AML-193 (cell line): ENCODE data around the gene RWDD4.

Experiments
- DNase-seq, 2 experiments: peaks; one replicate each; lab custom pipeline; 2025; lab: John Stamatoyannopoulos, UW

RWDD4 gene

DNA sequence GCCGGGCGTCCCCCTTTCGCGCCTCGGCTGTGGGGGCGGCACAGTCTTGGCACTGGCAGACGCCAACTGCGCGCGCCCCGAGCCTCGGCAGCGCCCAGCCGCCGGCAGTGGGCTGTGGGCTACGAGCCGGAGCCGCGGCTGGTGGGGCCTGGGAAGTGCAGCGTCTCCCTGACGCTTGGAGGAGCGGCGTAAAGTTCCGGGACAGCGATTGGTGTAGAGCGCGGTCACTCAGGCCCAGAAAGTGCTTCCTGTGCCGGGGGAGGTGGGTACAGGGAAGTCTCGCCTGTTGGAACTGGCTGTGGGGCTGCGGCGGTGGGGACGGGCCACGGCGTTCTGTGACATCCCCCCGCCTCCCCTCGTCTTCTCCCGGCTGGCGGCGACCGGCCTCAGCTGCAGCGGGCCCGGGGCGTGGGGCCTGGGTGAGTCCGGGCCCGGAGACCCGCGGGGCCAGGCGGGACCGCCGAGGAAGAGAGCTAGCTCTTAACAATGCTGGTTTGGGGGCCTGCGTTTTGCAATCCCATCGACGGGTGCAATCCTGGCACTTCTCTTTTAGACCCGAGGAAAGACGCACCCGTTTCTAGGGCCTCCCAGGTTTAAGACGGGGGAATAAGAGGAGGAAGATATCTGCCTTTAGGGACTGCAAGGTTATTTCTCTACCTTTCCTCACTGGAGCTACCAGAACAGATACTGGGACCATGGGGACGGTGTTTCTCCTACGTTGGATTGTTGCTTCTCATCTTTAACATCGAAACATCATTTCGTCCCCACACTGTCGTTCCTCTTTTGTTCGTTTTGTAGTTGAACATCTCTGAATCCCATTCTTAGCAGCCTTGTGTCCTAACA is at the start of gene RWDD4, which contains the start of gene TRAPPC11:
TSS of gene RWDD4 (minus strand) at position 157 of the 843 bp plus-strand sequence. CDS start 233 bp downstream, outside the sequence.
TSS of gene TRAPPC11 (plus strand) at position 265 of the 843 bp plus-strand sequence. CDS start 4,575 bp downstream, outside the sequence.
- peak; percentile 92 to 94 for DNase-seq

DNA sequence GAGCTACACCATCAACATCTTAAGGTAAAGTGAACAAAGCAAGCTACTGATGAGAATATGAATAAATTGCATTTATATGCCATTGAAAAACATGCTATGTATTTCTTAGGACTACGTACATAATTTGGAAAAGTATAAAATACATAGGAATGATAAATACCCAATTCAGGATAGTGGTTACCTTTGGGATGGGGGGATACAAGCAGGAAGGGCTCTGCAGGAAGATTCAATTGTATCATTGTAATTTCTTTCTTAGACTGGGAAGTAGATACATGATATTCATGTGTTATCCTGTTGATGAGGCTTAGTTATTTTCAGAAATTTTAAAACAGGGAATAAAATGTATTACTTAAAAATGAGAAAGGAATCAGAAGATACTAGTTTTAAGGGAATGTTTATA is 43.5 kb upstream of the RWDD4 start:
- no peak for DNase-seq

DNA sequence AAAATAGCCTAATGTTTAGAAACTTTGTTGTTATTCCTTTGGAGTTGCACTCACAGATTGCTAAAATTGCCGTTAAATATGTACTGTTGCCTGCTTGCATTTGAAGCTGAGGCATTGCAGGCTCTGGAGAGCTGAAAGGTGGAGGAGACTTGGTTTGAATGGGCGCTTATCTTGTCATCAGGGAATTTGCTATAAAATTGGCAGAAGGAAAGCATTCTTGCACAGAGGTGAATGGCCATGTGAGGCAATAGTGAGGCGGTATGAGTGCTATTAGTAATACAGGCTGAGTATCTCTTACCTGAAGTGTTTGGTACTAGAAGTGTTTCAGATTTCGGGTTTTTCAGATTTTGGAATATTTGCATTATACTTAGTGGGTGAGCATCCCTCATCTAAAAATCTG is 41.4 kb upstream of the RWDD4 start:
- DNase-seq: no peak

DNA sequence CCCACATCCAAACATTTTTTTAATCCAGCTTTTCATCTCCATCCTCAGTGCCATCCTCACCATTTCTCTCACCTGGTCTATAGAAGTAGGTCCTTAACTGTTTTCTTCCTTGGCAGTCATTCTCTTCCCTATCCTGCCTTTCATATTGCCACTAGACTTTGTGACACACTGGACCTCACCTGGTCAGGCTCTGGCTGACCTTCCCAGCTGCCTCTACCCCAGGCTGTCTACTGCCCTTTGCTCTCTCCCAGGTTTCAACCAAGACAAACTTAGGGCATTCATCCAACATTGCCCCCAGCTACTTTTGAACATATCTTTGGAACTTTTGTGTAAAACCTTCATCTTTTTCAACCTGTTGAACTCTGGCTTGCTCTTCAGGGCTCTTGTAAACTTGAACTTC is 39.9 kb upstream of the RWDD4 start:
- no peak for DNase-seq

DNA sequence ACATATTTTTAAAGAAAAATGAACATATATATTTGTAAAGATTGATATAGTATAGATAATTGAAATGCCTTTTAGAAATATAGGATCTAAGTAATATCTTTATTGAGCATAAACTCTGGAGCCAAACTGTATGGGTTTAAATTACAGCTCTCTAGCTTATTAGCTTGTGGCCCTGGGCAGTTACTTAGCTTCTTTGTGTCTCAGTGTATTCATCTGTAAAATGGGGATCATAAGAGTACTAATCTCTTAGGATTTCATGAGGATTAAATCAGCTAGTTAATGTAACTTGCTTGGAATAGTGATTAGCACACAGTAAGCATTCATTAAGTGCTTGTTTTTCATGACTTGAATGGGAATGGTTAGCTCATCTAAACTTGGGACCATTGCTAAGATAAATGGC is 32.9 kb upstream of the RWDD4 start:
- no peak for DNase-seq

DNA sequence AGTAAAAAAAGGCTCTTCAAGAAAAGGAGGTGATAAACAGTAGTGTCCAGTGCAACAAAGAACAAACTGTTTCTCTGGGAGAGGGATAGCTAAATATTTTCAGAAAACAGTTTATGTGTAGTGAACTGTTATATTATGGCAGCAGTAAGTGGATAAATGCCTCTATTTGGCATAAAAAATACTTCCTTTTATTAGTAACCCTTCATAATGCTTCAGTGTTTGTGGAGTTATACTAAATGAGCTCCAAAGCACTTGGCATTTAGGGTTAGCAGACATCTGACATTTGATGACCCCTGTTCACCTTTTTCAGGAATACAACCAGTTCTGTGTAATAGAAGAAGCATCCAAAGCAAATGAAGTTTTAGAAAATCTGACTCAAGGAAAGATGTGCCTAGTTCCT is 32.0 kb upstream of the RWDD4 start:
- no peak for DNase-seq

DNA sequence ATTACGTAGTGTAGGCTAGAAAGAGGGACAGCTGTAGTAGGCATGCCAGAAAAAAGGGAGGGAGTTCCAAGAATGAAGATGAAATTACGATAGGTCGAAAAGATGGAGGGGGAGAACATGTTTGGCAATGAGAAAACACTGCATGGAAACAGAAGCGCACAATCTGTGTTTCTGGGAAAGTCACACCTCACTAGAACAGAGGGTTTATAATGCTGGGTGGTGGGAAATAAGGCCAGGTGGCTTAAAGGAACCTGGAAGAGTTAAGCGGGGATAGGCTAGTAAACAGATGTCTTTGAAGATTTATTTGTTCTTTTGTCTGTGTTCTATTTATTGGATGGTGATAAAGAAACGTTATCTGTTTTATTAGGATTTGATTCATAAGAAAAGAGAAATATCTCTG is 29.2 kb upstream of the RWDD4 start:
- no peak for DNase-seq

DNA sequence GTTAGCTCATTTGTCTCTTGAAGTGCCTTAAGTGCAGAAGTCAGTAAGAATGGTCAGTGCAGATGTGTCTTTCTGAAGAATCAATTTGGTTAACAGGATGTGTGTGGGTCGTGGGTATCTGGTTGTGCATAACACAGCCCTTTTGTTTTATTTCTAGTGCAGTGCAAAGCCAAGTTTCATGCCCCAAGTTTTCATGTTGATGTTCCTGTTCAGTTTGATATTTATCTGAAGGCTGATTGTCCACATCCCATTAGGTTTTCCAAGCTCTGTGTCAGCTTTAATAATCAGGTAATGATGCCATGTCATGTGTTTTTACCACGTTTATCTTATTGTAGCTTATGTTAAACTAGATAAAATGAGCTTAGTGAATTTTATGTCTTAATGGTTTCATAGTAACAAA is 27.5 kb upstream of the RWDD4 start:
- no peak for DNase-seq

DNA sequence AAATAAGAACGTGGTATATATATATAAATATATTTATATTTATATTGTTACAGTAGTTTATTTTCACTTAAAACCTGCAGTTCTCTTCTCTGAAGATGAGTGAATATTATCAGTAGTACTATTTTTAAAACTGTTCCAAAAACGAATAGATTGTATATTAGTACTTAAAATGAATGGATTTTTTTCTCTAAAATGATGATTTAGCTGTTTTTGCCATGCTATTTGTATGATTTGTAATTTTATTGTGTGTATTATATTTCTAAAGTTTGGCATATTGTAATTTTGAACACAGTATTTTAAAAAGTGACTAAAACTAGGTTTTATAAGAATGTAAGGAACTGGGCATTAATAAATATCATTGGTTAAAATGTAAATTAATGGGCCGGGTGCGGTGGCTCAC is 22.1 kb upstream of the RWDD4 start:
- no peak for DNase-seq

DNA sequence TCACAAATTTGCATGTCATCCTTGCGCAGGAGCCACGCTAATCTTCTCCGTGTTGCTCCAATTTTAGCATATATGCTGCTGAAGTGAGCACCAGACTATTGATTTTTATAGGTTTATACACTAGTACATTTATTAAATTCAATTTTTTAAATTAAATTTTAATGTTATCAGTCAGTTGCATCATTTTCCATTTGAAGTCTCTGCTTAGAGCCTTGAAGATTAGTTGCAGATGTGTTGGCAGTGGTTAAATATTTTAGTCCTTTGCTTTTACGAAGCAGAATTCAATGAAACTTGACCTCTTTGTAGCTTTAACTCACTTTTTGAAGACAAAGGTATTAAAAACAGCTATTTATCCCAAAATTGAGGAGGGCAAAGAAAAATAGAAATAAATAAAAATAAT is 16.6 kb upstream of the RWDD4 start:
- no peak for DNase-seq

DNA sequence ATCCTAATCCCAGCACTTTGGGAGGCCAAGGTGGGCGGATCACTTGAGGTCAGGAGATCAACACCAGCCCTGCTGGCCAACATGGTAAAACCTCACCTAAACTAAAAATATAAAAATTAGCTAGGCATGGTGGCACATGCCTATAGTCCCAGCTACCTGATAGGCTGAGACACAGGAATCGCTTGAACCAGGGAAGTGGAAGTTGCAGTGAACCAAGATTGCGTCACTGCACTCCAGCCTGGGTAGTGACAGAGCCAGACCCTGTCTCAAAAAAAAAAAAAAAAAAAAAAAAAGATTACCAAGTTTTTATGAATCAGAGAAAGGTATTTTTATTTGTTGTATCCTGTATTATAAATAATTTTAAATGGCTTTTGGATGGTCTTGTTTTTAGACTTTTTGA is 15.2 kb upstream of the RWDD4 start:
- peak; percentile 17 to 42 for DNase-seq

DNA sequence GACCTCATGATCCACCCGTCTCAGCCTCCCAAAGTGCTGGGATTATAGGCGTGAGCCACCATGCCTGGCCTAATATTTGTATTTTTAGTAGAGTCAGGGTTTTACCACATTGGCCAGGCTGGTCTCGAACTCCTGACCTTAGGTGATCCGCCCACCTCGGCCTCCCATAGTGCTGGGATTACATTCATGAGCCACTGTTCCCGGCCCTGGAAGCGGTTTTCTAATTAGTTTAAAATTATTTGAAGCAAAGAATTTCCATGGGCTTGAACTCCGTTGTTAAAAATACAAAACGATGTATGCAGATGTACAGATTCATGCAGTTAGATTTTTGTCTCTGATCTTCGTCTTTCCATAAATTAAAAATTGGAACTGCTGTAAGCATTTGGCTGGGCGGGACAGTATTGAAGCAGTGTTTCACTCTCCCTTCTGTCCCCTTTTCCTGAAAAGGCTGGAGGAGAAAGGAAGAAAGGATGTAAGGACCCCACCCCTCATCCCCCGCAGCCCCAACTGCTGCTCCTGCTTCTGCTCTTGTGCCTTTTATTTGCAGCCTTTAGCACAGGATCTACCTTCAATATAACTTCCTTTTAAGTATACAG is 12.1 kb upstream of the RWDD4 start:
- DNase-seq: no peak

DNA sequence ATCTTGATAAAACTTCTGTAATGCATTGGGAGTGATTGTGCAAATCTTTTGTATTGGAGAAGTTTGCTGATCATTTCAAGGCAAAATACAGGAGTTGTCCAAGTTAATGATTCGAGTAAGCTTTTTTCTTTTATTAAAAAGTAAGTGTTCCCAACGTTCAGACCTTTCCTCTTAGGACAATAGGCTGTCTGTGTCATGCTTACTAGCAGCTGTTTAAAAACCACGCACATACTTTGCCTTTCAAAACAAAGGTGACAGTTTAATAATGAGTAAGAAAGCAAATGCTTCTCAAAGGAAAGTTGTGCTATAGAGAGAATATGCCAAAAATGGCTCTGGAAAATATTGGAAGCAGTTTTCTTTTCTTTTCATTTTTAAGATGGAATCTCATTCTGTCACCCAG is 11.3 kb upstream of the RWDD4 start:
- DNase-seq: no peak

DNA sequence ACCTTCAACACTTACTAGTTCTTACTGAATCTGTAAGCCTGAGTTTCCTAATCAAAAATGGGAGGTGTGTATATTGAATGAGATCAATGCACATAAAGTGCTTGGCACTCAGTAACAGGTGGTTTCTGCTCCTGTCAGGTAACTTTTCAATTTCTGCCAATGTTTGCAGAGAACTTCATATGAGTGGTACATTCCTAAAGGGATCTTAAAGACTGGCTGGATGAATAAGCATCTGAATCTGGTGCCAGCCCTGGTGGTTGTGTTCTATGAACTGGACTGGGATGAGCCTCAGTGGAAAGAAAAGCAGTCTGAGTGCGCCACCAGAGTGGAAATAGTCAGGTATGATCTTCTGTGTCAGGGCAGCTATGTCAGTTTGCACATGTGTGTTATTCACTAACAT is 7.1 kb upstream of the RWDD4 start:
- no peak for DNase-seq

DNA sequence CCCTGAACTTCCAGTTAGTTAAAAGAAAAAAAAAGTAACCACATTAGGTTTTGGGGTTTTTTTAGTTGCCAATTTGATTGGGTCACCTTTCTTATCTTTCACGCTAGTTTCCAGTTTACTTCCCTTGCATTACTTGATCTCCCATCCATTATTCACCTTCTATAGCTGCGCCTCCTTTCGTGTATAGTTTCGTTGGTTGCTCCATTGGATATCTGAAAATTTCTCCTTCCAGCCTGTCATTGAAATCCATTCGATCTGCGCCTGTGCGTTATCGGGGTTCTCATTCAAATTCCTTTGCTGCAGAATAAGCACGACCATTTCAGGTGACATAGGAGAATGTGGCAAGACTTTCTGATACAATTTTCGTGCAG is 872 bp upstream of the RWDD4 start:
- DNase-seq: no peak

DNA sequence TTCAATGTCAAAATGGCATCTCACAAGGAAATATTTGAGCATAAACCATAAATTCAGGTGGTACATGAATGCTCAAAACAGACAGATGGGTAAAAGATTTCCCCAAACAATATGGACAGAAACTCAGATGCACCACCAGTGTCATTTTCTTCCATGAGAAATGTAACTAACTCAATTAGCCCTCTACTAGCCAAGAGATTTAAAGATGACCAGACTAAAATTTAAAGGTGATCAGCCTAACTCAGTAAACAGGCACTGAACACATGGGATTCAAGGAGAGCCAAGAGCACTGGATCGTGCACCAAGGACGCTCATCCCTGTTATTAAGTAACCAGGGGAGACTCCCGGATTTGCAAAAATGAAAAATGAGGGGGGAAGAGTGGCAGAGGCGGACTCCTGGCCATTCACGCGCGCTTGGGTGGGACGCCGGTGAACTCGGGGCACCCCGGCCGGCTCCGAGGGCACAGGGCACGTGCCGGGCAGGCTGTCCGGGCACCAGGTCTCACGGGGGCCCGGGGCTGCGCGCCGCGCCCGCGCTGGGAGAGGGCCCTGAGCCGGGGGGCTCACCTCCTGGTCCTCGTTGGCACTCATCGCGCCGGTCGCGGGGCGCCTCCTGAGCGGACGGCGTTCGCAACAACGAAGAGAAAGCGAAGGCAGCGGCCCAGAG is 490 bp downstream of the RWDD4 start:
- peak in 1 of 2 experiments; percentile 13 for DNase-seq

DNA sequence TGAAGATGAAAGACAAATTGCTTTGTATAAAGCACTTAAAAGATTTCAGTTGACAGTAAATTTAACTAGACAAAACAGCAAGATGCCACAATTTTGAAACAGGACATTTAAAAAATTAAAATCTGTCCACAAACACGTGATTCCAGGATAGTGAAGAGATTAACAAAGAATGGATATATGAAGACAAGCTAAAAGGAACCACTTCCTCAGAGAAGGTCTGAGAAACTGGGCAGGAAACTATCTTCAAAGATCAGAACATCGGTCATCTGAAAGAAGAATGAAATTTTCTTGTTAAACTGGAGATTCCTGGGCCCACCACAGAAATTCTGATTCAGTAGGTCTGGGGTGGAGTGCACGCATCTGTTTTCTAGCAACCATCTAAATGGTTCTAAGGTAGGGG is 1.4 kb downstream of the RWDD4 start:
- peak in 1 of 2 experiments; percentile 12 for DNase-seq

DNA sequence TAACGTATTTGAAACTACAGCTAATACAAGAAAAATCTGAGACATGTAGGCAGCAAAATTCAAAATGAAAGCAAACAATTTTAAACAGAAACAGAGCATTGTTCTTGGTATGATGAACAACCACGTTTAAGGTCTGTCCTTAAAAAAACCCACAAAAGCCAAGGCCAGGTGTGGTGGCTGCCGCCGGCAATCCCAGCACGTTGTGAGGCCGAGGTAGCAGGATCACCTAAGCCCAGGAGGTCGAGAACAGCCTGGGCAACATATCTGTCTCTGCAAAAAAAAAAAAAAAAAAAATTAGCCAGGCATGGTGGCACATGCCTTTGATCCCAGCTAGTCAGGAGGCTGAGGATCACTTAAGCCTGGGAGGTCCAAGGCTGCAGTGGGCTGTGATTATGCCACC is 13.7 kb downstream of the RWDD4 start:
- no peak for DNase-seq

DNA sequence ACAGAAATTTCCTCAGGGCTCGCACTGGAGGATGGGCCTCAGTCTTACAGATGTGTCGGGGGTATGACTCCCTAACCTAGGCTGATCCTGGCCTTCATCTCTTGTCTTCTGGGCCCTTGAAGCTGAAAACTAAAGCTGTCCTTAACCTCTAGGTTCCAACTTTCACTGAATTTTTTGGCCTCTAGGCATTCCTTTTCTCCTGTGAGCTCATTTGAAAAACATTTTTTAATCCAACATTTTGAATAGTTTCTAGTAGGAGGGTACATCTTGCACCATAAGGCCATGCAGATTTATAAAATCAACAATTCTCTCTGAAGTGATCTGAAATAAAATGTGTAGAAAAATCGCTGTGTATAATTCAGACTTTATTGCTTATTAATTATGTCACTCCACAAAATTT is 19.7 kb downstream of the RWDD4 start:
- DNase-seq: no peak

DNA sequence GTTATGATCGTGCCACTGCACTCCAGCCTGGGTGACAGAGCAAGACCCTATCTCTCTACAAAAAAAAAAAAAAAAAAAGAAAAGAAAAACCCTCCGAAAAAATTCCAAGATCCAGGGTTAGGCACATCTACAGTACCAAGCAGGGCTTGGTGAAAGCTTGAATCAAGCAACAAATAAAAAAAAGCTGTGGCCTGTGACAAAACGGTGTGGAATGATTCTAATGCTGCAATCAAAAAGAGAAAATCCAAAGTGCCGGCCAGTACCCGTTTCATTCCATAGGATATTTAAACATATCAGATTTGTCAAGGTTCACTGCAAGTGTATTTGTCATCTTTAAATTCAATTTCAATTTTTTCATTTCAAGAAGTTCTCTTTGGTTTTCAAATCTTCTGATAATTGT is 20.5 kb downstream of the RWDD4 start:
- no peak for DNase-seq

DNA sequence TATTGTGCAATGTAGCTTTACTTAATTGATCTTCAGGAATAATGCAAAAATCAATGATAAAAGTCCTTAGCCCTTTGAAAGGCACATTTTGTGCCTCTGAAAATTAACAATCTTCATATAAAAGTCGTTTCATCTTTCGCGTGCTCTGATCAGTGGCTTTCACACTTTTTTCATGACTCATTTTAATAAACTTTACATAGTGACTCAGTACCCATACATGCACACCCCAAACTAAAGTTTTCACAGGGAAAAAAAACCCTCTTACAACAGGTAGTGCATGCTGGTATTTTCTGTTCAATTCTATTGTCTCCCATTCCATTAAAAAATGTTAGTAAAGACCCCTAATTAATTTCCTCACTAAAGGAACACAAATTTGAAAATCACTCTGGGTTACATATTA is 21.5 kb downstream of the RWDD4 start:
- DNase-seq: no peak

DNA sequence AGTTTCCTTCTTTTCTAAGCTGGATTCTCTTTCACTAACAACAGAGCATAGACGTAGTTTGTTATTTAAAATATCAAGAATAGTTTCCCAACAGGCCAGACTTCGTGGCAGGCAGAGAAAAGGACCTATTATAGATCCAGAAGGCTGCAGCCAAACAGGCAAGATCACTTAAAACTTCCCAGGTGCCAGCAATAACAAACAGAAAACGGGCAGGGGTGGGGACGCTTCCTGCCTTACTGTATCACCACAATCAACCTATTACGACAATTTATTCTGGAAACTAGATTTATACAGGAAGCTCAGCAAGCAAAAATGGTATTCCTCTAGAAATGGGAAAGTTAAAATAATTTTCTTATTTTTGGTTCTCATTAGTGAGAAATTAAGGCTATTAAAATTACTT is 22.1 kb downstream of the RWDD4 start:
- no peak for DNase-seq

DNA sequence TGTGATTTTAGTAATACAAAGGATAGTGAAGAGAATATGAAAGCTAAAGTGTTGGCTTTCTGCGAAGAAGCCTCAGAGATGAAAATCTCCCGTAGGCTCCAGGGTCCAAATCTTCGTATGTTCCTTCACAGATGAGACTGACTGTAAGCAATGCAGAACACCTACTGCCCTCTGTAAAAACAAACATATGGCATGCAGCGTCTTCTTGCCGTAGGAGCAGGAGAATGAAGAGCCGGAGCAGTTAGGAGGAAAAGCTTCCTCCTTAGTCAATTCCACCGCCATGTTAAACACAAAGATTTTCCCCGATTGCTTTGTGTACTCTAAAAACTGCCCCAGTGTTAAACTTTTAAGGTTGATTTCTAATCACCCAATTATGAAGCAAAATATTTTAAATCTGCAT is 22.5 kb downstream of the RWDD4 start:
- no peak for DNase-seq
